Keratinocyte (primary cell): ENCODE measurements around the gene TRAPPC8. TPM values are rescaled to one million over a fixed set of nuclear protein-coding genes. Genes with fewer than 3 reads are reported as not detected.

ENCODE experiments used
- DNase-seq: peaks from one replicate; pipeline ENCODE4 v3.0.0-alpha.2; 2011; ENCODE audit warnings: low read depth, missing footprints, low spot score
- FAIRE-seq: peaks from 2 replicates; lab custom pipeline; 2011; peaks lifted over from hg19 to GRCh38; lab: Jason Lieb, UNC
- H2AFZ ChIP-seq: 2 replicates; pipeline ENCODE4 v1.6.0; 2012; ENCODE audit warnings: low read length, control low read depth, inconsistent platforms; ENCODE audit not compliant: control insufficient read depth
- H3K27ac ChIP-seq: 2 replicates; pipeline ENCODE4 v1.5.1; 2011; ENCODE audit warnings: low read length; ENCODE audit not compliant: control insufficient read depth, insufficient read depth
- H3K27me3 ChIP-seq: 3 replicates; pipeline ENCODE4 v1.6.0; 2011; ENCODE audit warnings: low read length; ENCODE audit not compliant: control insufficient read depth, insufficient read depth; ENCODE audit errors: extremely low read depth
- H3K36me3 ChIP-seq, 2 experiments: 2 replicates in 1 of 2; 3 replicates in 1 of 2; pipeline ENCODE4 v1.5.1; 2011; ENCODE audit warnings: low read length in 2 of 2, mild to moderate bottlenecking in 1 of 2; ENCODE audit not compliant: control insufficient read depth in 2 of 2, insufficient read depth in 2 of 2; ENCODE audit errors: extremely low read depth in 1 of 2
- H3K4me1 ChIP-seq: 3 replicates; pipeline ENCODE4 v1.5.1; 2011; ENCODE audit warnings: low read length; ENCODE audit not compliant: control insufficient read depth, insufficient read depth; ENCODE audit errors: extremely low read depth
- H3K4me2 ChIP-seq: 3 replicates; pipeline ENCODE4 v1.6.0; 2011; ENCODE audit warnings: low read depth, low read length; ENCODE audit not compliant: control insufficient read depth, insufficient read depth; ENCODE audit errors: extremely low read depth
- H3K4me3 ChIP-seq, 3 experiments: fragments of 200-600 bp in 1 of 3; sonication (generic) in 1 of 3; 2 replicates in 2 of 3; 3 replicates in 1 of 3; pipeline ENCODE4 v1.5.1; 2011 to 2016; ENCODE audit warnings: low read length in 3 of 3, mild to moderate bottlenecking in 3 of 3, control low read depth in 2 of 3, inconsistent platforms in 1 of 3, low read depth in 1 of 3, mixed read lengths in 1 of 3, mixed run types in 1 of 3, moderate library complexity in 1 of 3; ENCODE audit not compliant: control insufficient read depth in 2 of 3, insufficient read depth in 2 of 3; ENCODE audit errors: extremely low read depth in 1 of 3
- H3K79me2 ChIP-seq: 2 replicates; pipeline ENCODE4 v1.6.0; 2012; ENCODE audit warnings: low read length; ENCODE audit not compliant: control insufficient read depth, insufficient read depth
- H3K9ac ChIP-seq: 3 replicates; pipeline ENCODE4 v1.6.0; 2011; ENCODE audit warnings: low read length; ENCODE audit not compliant: control insufficient read depth, insufficient read depth; ENCODE audit errors: extremely low read depth
- H3K9me1 ChIP-seq: 3 replicates; pipeline ENCODE4 v1.6.0; 2011; ENCODE audit warnings: low read length; ENCODE audit not compliant: control insufficient read depth, insufficient read depth; ENCODE audit errors: extremely low read depth
- H3K9me3 ChIP-seq: 2 replicates; pipeline ENCODE4 v1.5.1; 2012; ENCODE audit warnings: low read depth, low read length; ENCODE audit not compliant: control insufficient read depth
- H4K20me1 ChIP-seq: 3 replicates; pipeline ENCODE4 v1.6.0; 2011; ENCODE audit warnings: low read length; ENCODE audit not compliant: control insufficient read depth, insufficient read depth; ENCODE audit errors: extremely low read depth
- CTCF ChIP-seq, 3 experiments: IDR thresholded peaks in 1 of 3; conservative IDR thresholded peaks in 1 of 3; optimal IDR thresholded peaks in 1 of 3; 2 replicates in 2 of 3; 3 replicates in 1 of 3; pipeline versions ENCODE3 to v1.5.1; 2011; ENCODE audit warnings: low read length in 3 of 3, mild to moderate bottlenecking in 3 of 3, moderate library complexity in 2 of 3, control low read depth in 1 of 3, inconsistent platforms in 1 of 3; ENCODE audit not compliant: insufficient read depth in 2 of 3; ENCODE audit errors: extremely low read depth in 1 of 3
- EZH2 ChIP-seq: IDR thresholded peaks from one replicate; pipeline ENCODE4 v1.6.1; 2012; ENCODE audit warnings: inconsistent platforms, mild to moderate bottlenecking, low read length, moderate library complexity
- dilution Hi-C: fragments of 300-500 bp; cut with MboI; formaldehyde crosslinking; loops from one replicate; pipeline ENCODE4 v1.7.0; 2020; ENCODE audit warnings: low sequenced_read_pairs; ENCODE audit not compliant: extremely low pct_ligation_motif_present
- polyA plus RNA-seq, 5 experiments: library from polyadenylated mRNA; depleted of rRNA in 3 of 5; stranded (reverse) in 3 of 5; stranded (forward) in 1 of 5; unstranded in 1 of 5; fragments of >200 nt; gene quantifications; 1 replicate in 1 of 5; 2 replicates in 3 of 5; 3 replicates in 1 of 5; pipeline versions ENCODE4 v1.2.1 to v1.2.3, GENCODE V29; 2011 to 2012; ENCODE audit warnings: missing spikeins in 2 of 5, low read depth in 1 of 5, low replicate concordance in 1 of 5

The TRAPPC8 gene
- polyA plus RNA-seq, 1 donor (not counting 4 experiments of a cell fraction or from before 2014, with no cell fraction given), result 64.8 TPM

DNA sequence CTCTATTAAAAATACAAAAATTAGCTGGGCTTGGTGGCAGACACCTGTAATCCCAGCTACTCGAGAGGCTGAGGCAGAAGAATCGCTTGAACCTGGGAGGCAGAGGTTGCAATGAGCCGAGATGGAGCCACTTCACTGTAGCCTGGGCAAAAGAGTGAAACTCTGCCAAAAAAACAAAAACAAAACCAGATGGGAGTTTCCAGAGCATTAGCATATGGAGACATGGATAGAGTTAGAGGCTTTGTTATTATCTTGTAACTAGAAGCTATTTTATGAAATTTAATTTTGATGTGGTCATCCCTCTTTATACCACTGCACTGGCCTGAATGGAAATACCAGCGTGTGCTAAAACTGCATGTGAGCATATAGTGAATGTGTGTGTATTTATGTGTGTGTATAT, 58.9 kb downstream of the TRAPPC8 start:
- H3K36me3 ChIP-seq, result peaks cover 6% of the 10 kb centered on the region in 2 experiments
- DNase-seq (no peak), FAIRE-seq (no peak)
- no peak for TF ChIP-seq CTCF (optimal IDR thresholded peaks at IDR 0.05 in 1 of 3, IDR thresholded peaks at IDR 0.05 in 1 of 3, conservative IDR thresholded peaks at IDR 0.05 in 1 of 3; ENCODE audit: extremely low read depth in 1 of 3, insufficient read depth in 2 of 3, low read length in 3 of 3)
- TF ChIP-seq EZH2, result no peak
- H3K9ac ChIP-seq, result no peak overlapping the region
- H4K20me1 ChIP-seq, result no peaks in the 10 kb centered on the region
- H3K4me2 ChIP-seq, result no peak overlapping the region
- H3K9me1 ChIP-seq, result no peaks in the 10 kb centered on the region
- dilution Hi-C loops, result no loop called here
- H3K9me3 ChIP-seq, result no peaks in the 10 kb centered on the region
- no peak overlapping the region for H2AFZ ChIP-seq
- no peak overlapping the region for H3K4me3 ChIP-seq
- no peaks in the 10 kb centered on the region for H3K27me3 ChIP-seq
- no peaks in the 10 kb centered on the region for H3K4me1 ChIP-seq
- H3K27ac ChIP-seq, result no peak overlapping the region
- peaks cover 4% of the 10 kb centered on the region for H3K79me2 ChIP-seq

GRCh38 chr18:31880186-31880898, 62.6 kb downstream of the TRAPPC8 start:
- Histone ChIP-seq H3K4me3 (no peak overlapping the region), H3K9me1 (no peaks in the 10 kb centered on the region), H3K27ac (no peak overlapping the region), H3K4me2 (no peak overlapping the region), H3K36me3 (peaks cover 0 to 4% of the 10 kb centered on the region in 2 experiments), H4K20me1 (no peaks in the 10 kb centered on the region), H2AFZ (no peak overlapping the region), H3K27me3 (no peaks in the 10 kb centered on the region), H3K4me1 (peaks cover 7% of the 10 kb centered on the region), H3K9me3 (no peaks in the 10 kb centered on the region), H3K79me2 (peaks cover 4% of the 10 kb centered on the region), H3K9ac (no peak overlapping the region)
- DNase-seq (no peak), FAIRE-seq (no peak)
- TF ChIP-seq CTCF (optimal IDR thresholded peaks at IDR 0.05 in 1 of 3, IDR thresholded peaks at IDR 0.05 in 1 of 3, conservative IDR thresholded peaks at IDR 0.05 in 1 of 3; ENCODE audit: extremely low read depth in 1 of 3, insufficient read depth in 2 of 3, low read length in 3 of 3) (no peak), EZH2 (no peak)
- dilution Hi-C loops, result no loop called here
